Loucy (cell line): ENCODE measurements around the gene PPM1G.

Experiments used
- EZH2phosphoT487 ChIP-seq: fragments of 200-600 bp; IDR thresholded peaks from 2 replicates; pipeline ENCODE4 v1.6.1; 2018; ENCODE audit warnings: antibody characterized with exemption, mild to moderate bottlenecking, moderate library complexity, borderline replicate concordance
- TF ChIP-seq, protein P1 (sequence below): fragments of 200-600 bp; sonication (generic); conservative IDR thresholded peaks from 2 replicates; pipeline ENCODE4 v1.5.1; 2014; ENCODE audit warnings: mild to moderate bottlenecking, antibody characterized with exemption, low read length

DNA sequence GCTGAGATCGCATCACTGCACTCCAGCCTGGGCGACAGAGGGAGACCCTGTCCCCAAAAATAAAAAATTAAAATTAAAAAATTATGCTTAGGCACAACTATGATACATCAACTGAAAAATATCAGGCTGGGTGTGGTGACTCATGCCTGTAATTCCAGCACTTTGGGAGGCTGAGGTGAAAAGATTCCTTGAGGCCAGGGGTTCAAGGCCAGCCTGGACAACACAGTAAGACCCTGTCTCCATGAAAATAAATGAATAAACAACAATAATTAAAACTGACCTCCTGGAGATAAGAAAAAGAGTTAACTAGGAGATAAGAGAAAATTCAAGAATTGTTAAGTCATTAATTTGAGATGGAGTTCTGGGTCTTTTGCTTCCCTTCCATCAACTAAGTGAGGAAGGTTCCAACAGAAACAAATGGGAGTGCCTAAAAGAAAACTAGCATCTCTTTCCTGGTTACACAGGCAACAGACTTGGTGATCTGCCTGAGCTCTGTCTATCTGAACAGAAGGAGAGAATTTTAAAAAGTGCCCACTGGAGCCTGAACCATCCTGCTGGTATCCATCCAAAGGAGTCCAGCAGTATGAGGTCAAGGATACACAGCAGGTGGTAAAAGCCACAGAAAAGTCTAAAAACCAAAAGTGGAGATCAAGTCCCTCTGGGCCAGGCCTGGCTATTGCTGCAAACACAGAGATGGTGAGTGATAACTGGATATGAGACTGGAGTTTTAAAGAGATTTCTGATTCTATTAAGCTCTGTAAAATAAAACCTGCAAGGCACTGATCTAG lies 8.8 kb downstream of the PPM1G start:
- TF ChIP-seq, protein P1, sequence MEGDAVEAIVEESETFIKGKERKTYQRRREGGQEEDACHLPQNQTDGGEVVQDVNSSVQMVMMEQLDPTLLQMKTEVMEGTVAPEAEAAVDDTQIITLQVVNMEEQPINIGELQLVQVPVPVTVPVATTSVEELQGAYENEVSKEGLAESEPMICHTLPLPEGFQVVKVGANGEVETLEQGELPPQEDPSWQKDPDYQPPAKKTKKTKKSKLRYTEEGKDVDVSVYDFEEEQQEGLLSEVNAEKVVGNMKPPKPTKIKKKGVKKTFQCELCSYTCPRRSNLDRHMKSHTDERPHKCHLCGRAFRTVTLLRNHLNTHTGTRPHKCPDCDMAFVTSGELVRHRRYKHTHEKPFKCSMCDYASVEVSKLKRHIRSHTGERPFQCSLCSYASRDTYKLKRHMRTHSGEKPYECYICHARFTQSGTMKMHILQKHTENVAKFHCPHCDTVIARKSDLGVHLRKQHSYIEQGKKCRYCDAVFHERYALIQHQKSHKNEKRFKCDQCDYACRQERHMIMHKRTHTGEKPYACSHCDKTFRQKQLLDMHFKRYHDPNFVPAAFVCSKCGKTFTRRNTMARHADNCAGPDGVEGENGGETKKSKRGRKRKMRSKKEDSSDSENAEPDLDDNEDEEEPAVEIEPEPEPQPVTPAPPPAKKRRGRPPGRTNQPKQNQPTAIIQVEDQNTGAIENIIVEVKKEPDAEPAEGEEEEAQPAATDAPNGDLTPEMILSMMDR = no peak
- no peak for TF ChIP-seq EZH2phosphoT487
